HL-60/S4 (cell line): Measurements from ENCODE around the gene IGF2R.
"Not testable (repeated sequence)": the region's sequence is repeated elsewhere in the genome, so short reads cannot be mapped to it uniquely, and the experiment has no call there.

Source experiments
- in situ Hi-C: fragments of 300-500 bp; cut with MboI; formaldehyde crosslinking; loops from 2 replicates; pipeline ENCODE4 v1.14.3; 2022; ENCODE audit warnings: low sequenced_read_pairs

Gene IGF2R

GRCh38 chr6:160116411-160116810 is 147.5 kb downstream of the IGF2R start:
- in situ Hi-C loops, result no loop called here

DNA sequence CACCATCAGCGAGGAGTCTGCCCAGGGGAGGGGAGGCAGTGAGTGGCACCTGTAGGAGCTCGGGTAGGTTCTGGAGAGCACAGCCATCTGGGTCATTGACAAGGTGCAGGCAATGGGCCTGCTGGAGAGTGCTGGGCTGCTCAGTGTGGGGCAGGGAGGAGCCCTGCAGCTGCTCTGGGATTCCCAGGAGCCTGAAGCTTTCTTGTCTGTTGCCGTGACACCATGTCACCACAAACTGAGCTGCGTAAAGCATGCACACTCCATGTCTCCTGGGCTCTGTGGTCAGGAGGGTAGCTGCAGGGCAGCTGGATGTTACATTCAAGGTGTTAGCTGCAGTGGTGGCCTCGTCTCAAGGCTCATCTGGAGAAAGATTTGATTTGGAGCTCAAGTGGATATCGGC is 148.3 kb downstream of the IGF2R start:
- in situ Hi-C loops, result no loop called here

DNA sequence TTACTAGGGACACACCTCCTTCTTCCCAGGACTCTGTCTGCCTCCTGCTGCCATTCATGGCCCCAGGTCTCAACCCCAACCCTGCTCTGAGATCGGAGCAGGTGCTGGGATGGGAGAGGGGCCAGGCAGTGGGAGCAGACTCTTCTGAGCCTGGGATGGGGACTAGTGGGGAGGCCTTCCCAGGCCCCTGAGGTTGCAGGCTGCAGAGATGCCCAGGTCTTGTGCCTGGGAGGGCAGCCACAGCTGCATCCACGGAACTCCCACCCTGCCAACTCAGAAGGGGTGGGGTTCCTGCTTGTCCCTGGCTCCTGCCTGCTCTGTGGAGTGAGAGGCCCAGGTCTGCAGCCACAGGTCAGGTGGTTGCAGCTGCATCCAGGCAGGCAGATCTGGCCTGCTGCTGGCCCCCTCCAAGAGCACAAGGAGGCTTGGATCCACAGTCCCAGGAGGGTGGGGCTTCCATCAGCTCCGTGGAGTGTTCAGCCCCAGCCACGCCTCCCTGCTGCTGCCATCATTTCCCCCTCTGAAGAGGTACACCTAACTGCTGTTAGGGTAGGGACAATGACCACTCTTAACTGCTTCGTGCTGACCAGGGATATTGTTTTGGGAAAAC is 149.8 kb downstream of the IGF2R start:
- in situ Hi-C loops, result no loop called here

DNA sequence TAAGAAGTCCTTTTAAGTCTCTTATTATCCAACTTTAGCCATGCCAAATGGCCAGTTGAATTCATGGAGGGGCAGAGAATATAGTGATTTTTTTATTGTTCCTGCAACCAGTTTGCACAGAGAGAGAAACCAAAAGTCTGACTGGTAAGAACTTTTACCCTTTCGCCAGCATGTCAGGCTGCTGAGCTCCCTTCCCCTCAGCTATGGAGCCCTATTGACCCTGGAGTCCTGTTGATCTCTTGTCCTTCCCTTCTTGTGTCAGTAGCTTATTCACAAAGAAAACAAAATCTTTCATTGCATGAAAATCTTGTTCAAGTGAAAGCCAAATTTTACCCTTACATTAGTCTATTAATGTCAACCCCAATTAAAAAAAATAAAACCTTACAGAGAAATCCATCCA is 151.2 kb downstream of the IGF2R start:
- in situ Hi-C loops, result no loop called here

GRCh38 chr6:160121558-160121957 is 152.7 kb downstream of the IGF2R start, which contains the start of gene SLC22A1:
Gene SLC22A1, plus strand, starts transcription at chr6:160121815. Its CDS starts 121 bp downstream, at chr6:160121936.
- in situ Hi-C loops, result no loop called here

DNA sequence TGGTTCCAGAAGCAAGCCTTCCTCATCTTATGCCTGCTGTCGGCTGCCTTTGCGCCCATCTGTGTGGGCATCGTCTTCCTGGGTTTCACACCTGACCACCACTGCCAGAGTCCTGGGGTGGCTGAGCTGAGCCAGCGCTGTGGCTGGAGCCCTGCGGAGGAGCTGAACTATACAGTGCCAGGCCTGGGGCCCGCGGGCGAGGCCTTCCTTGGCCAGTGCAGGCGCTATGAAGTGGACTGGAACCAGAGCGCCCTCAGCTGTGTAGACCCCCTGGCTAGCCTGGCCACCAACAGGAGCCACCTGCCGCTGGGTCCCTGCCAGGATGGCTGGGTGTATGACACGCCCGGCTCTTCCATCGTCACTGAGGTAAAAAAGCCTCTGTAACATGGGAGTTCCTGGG is 153.1 kb downstream of the IGF2R start:
- in situ Hi-C loops, result no loop called here

DNA sequence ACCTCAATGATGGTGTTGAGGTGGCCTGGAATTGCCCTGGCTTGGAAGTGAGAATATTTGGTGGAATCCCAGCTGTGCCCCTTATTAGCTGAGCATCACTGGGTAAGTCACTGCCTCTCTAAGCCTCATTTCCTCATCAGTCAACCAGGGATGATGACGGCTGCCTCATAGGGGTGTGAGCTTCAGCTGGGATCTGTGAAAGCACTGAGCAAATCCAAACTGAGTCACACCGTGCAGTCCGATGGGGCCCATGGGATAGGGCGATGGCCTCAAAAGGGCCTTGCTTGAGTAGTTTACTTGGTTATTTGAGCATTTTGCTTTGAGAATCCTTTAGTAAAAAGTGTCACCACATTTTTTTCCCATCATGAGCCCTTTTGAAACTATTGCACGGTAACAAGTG is 153.9 kb downstream of the IGF2R start:
- in situ Hi-C loops, result no loop called here

GRCh38 chr6:160124007-160124406 is 155.1 kb downstream of the IGF2R start:
- in situ Hi-C loops, result no loop called here

DNA sequence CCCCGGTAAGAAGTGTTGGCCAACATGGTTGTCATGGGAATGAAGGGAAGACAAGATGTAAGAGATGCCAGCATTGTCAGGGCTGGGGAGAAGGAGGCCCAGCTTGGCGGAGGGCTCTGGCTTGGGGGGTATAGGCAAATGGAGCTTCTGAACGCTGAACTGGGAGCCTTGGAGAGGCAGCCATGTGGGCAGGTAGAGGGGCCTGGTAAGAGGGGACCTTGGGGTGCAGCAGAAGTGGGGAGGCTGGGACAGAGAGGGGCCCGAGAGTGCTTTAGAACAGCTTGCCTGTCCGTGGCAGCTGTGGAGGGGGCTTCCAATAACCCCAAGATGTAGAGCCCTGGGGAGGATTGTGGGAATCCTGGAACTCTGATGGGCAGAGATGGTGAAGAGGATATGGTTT is 155.7 kb downstream of the IGF2R start:
- in situ Hi-C loops, result no loop called here

DNA sequence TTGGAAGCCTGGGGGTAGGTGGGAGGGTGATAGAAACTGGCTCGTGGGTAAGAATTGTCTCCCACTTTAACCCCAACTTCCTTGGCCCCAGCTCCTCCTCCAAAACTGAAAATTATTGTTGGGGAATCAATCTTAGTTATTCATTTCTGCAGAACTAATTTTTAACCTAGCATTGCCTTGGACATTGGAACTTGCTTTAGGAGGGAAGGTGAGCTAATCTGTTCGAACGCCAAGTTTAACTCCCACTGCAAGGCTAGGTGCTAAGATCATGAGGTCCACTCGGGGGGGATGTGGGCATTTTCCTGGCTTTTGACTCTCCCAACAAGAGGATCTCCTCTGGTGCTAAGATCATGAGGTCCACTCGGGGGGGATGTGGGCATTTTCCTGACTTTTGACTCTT is 156.2 kb downstream of the IGF2R start:
- in situ Hi-C loops, result not testable (repeated sequence)

- in situ Hi-C loops, result no loop called here
Observed at GRCh38 chr6:160127270-160128124, 158.6 kb downstream of the IGF2R start.

DNA sequence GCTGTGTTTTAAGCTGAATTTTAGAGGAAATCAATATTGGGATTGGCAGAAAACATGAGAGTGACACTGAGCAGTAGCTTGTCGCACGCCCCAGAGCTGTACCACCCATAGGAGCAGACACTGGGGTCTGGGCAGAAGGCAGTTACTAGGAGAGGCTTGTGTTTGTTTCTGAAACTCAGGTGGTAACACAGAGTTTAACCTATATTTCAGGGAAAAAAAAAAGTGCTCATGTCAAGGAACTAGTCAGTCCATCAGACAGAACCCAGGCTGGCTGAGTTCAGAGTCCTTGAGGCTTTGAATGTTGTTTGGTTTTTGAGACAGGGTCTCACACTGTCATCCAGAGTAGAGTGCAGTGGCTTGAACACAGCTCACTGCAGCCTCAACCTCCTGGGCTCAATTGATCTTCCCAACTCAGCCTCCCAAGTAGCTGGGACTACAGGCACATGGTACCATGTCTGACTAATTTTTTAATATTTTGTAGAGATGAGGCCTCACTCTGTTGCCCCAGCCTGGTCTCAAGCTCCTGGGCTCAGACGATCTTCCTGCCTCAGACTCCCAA is 159.3 kb downstream of the IGF2R start:
- in situ Hi-C loops, result no loop called here

GRCh38 chr6:160128879-160129516 is 160.1 kb downstream of the IGF2R start:
- in situ Hi-C loops, result no loop called here

DNA sequence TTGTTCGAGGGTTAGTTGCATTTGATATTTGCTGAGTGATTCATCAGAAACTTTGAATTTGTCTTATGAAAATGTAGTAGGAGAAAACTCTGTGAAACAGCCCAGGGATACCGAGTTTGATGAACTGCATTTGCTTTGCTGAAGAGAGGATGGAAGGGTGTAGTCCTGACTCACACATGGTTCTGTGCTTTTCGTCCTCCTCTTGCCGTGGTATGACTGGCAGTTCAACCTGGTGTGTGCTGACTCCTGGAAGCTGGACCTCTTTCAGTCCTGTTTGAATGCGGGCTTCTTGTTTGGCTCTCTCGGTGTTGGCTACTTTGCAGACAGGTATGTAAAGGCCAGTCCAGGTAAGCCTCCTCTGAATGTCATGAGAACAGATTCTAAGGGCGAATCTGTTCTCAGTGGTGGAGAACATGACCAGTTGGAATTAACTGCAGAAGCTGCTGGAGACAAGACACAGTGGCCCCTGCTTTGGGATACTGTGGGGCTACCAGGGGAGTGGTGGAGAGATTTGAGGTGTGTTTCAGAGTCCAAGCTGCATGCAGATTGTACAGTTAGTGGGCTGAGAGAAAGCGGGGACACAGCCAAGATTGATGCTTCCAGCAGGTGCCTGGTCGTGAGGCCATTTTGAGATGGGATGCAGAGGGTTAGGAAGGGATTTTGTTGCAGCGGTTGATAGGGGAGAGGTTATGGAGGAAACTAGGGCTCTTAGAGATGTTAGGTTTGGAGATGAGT is 161.2 kb downstream of the IGF2R start:
- in situ Hi-C loops, result no loop called here

DNA sequence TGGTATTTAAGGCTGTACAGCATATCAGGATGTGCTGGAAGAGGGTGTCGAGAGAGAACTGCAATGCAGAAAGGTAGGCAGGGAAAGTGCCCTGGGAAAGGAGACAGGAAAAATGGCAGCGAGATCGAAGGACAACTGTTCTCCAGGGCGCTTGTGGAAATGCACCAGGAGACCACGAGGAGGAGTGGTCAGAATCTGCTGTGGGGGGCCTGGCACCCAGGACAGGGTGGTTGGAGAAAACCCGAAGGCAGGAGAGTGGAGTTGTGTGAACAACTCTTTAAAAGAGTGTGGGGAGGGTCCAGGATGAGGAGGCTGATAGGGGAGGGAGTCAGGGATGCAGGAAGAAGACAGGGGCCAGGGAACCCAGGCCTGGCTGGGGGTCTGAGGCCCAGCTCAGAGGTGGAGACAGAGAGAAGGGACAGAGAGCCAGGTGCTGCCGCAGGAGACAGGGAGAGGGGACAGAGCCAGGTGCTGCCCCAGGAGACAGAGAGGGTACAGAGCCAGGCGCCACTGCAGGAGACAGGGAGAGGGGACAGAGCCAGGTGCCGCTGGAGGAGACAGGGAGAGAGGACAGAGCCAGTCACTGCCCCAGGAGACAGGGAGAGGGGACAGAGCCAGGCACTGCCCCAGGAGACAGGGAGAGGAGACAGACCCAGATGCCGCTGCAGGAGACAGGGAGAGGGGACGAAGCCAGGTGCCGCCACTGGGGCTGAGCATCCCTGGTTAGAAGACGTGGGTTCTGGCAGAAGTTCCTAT is 162.0 kb downstream of the IGF2R start:
- in situ Hi-C loops, result no loop called here

- in situ Hi-C loops, result no loop called here
Observed at GRCh38 chr6:160131636-160132296, 162.9 kb downstream of the IGF2R start.

- in situ Hi-C loops, result no loop called here
Observed at GRCh38 chr6:160132297-160132637, 163.4 kb downstream of the IGF2R start.

DNA sequence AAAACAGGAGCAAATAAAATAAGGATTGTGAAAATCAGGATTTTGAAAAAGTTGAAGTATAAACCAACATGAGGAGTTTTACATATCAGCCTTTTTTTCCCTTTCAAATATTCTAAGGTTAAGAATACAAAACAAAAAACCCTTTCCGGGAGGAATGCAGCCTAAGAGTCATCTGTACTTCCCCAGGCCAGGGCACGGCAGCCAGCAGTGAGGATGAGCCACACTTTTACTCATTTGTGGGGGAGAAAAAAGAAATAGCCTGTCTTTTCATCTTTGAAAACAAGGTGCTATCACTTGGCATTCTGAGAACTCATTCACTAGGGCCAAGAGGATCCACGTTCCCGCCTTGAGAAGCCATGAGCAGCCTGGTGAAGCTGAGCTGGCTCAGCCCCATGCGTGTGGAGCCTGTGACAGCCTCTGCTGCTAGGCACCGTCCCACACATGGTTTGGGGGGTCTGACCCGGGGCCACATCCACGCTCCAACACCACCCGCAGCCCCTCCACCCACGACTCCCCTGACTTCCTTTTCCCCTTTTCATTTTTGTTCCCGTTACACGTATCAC is 164.0 kb downstream of the IGF2R start:
- in situ Hi-C loops, result no loop called here
